Upper lobe of right lung (tissue), 1 donor: ENCODE results near the gene EMP2. TPM values are rescaled to one million over a fixed set of nuclear protein-coding genes. Genes with fewer than 3 reads are reported as not detected.
"Not testable (repeated sequence)": the region's sequence is repeated elsewhere in the genome, so short reads cannot be mapped to it uniquely, and the experiment has no call there.

Source experiments
- ATAC-seq: fragments of 200-7000 bp; cut with Tn5 transposase; one replicate; pipeline ENCODE4 v1.9.1; 2020; ENCODE audit warnings: mild to moderate bottlenecking, moderate library complexity
- DNase-seq: peaks from one replicate; pipeline ENCODE4 v3.0.0-alpha.2; 2020
- H3K27ac ChIP-seq: fragments of 200-600 bp; one replicate; pipeline ENCODE4 v1.8.0; 2022
- H3K27me3 ChIP-seq: fragments of 200-600 bp; one replicate; pipeline ENCODE4 v1.8.0; 2022; ENCODE audit warnings: mild to moderate bottlenecking
- H3K36me3 ChIP-seq: fragments of 200-600 bp; one replicate; pipeline ENCODE4 v1.8.0; 2022
- H3K4me1 ChIP-seq: fragments of 200-600 bp; one replicate; pipeline ENCODE4 v1.8.0; 2022
- H3K4me3 ChIP-seq: fragments of 200-600 bp; one replicate; pipeline ENCODE4 v1.8.0; 2022; ENCODE audit warnings: mild to moderate bottlenecking
- H3K9me3 ChIP-seq: fragments of 200-600 bp; one replicate; pipeline ENCODE4 v1.8.0; 2022
- intact Hi-C: fragments of 100-400 bp; cut with DNase I; formaldehyde crosslinking; loops from one replicate; pipeline ENCODE4 v1.11.0; 2022
- total RNA-seq: library from RNA; stranded (reverse); fragmentation: NEBNext Ultra II Directional; extraction: Animal tissue kit (Norgen Biotek cat#: 25700); gene quantifications from one replicate; pipeline ENCODE4 v1.2.1, GENCODE V29; 2021
- TF ChIP-seq, protein P1 (sequence below): fragments of 200-600 bp; IDR thresholded peaks from one replicate; pipeline ENCODE4 v1.8.0; 2022; ENCODE audit warnings: antibody characterized with exemption
- donor health status: DM: no; HTN: yes; CAD: no; lungs with severe emphysema.

The EMP2 gene
- total RNA-seq, 1 donor from 2014 or later, result 726 TPM

DNA sequence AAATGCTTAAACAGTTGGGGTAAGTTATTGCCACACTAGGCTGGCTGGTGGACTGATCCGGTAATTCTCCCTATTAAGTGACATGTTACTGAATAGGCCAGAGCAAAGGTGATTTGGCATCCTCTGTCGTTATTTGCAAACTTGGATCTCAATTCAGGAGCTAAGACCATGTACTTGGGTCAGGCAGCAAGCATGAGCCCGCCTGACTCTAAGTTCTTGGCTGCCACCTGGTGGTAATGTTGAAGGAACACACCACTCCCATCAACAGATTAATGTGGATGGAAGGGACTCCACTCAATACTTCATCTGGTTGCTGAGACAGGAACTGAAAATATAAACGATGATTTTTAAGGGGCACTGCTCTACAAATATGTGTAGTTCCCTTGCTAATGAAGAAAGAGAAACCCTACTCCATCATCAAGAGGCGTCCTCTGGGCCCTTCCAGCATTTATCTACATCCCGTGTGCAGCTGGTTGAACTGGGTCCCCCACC, 70.8 kb downstream of the EMP2 start:
- TF ChIP-seq, protein P1, sequence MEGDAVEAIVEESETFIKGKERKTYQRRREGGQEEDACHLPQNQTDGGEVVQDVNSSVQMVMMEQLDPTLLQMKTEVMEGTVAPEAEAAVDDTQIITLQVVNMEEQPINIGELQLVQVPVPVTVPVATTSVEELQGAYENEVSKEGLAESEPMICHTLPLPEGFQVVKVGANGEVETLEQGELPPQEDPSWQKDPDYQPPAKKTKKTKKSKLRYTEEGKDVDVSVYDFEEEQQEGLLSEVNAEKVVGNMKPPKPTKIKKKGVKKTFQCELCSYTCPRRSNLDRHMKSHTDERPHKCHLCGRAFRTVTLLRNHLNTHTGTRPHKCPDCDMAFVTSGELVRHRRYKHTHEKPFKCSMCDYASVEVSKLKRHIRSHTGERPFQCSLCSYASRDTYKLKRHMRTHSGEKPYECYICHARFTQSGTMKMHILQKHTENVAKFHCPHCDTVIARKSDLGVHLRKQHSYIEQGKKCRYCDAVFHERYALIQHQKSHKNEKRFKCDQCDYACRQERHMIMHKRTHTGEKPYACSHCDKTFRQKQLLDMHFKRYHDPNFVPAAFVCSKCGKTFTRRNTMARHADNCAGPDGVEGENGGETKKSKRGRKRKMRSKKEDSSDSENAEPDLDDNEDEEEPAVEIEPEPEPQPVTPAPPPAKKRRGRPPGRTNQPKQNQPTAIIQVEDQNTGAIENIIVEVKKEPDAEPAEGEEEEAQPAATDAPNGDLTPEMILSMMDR, result peak; percentile 80
- Histone ChIP-seq H3K4me3 (no peak overlapping the region), H3K9me3 (no peaks in the 10 kb centered on the region), H3K4me1 (no peaks in the 10 kb centered on the region), H3K27ac (no peak overlapping the region), H3K36me3 (no peaks in the 10 kb centered on the region), H3K27me3 (no peaks in the 10 kb centered on the region)
- DNase-seq (no peak), ATAC-seq (peak; percentile 93)
- intact Hi-C loops, result loop anchor here (5.0 kb wide), 1 partner anchor 202 kb away; no protein-coding TSS in a partner anchor

DNA sequence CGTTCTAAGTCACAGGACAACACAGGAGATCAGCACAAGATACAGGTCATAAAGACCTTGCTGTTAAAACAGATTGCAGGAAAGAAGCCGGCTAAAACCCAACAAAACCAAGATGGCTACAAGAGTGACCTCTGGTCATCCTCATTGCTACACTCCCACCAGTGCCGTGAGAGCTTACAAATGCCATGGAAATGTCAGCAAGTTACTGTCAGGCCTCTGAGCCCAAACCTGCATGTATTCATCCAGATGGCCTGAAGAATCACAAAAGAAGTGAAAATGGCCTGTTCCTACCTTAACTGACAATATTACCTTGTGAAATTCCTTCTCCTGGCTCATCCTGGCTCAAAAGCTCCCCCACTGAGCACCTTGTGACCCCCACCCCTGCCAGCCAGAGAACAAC, 75.1 kb downstream of the EMP2 start:
- H3K36me3 ChIP-seq, H3K27ac ChIP-seq, DNase-seq, ATAC-seq, intact Hi-C loops, H3K4me3 ChIP-seq, H3K27me3 ChIP-seq, H3K4me1 ChIP-seq, H3K9me3 ChIP-seq: not testable (repeated sequence)

DNA sequence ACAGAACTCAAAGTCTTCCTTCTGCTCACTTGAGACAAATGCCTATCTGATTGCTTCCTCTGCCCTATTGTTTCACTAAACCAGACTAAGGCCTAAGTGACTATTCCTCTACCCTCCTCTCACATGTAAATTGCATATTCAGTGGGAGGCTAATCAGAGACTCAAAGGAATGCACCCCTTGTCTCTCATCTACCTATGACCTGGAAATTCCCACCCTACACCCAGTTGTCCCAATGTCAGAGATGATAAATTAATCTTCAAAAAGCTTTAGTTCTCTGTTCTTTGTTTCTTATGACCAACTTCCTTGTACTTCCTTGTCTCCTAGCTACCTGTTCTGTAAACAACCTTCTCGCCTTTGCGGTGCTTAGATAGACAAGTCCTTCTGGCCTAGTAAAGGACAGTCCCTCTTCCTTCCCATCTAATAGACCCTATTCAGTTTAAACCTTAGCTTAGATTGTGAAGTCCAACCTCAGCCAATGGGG, 76.0 kb downstream of the EMP2 start:
- Histone ChIP-seq H3K36me3 (no peaks in the 10 kb centered on the region), H3K4me1 (no peaks in the 10 kb centered on the region), H3K27ac (peak overlapping the region; percentile 19), H3K4me3 (no peak overlapping the region), H3K9me3 (no peaks in the 10 kb centered on the region), H3K27me3 (no peaks in the 10 kb centered on the region)
- TF ChIP-seq, protein P1, result no peak
- ATAC-seq (peak; percentile 29), DNase-seq (no peak)
- intact Hi-C loops, result no loop called here

DNA sequence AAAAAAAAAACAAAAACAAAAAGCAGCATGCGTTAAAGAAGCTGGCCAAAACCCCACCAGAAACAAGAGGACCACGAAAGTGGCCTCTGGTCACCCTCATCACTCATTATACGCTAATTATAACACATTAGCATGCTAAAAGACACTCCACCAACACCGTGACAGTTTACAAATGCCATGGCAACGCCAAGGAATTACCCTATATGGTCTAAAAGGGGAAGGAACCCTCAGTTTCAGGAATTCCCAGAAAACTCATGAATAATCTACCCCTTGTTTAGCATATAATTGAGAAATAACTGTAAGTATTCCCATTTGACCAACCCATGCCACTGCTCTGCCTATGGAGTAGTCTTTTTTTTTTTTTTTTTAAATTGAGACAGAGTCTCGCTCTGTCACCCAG, 77.6 kb downstream of the EMP2 start:
- intact Hi-C loops, result no loop called here
- ATAC-seq, result no peak

DNA sequence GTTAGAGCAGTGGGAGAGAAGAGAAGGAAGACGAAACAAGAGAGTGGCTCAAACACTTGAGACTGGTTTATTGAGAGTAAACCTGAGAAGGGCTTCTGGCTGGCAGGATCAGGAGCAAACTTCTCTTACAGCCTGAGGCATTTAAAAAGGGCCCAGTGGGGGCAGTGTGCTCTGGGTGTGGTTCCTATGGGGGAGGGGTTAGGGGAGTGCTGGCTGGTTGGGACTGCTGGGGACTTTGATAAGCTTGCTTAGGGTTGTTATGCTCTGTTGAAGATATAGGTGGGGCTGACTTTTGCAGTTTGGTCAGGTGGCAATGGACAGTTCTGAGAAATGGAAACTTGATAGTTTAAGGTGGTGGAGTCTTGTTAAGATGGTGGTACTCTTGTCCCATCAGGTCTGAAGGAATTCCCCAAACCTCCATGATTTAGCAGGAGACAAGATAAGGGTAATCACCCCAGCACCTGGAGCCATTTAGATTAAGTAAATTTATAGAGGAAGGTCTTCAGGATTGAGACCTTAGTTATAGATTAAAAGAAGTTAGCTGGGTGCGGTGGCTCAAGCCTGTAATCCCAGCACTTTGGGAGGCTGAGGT, 79.3 kb downstream of the EMP2 start:
- no peaks in the 10 kb centered on the region for H3K27me3 ChIP-seq
- H3K36me3 ChIP-seq, result no peaks in the 10 kb centered on the region
- TF ChIP-seq, protein P1, result no peak
- no peaks in the 10 kb centered on the region for H3K9me3 ChIP-seq
- no peak overlapping the region for H3K27ac ChIP-seq
- H3K4me3 ChIP-seq, result no peak overlapping the region
- ATAC-seq, result peak; percentile 60
- intact Hi-C loops, result no loop called here
- no peaks in the 10 kb centered on the region for H3K4me1 ChIP-seq
- no peak for DNase-seq

More for the DNA sequence above, 77.6 kb downstream of the EMP2 start:
- Histone ChIP-seq H3K9me3 (no peaks in the 10 kb centered on the region), H3K4me1 (no peaks in the 10 kb centered on the region), H3K27me3 (no peaks in the 10 kb centered on the region), H3K36me3 (no peaks in the 10 kb centered on the region), H3K27ac (no peak overlapping the region), H3K4me3 (no peak overlapping the region)
- no peak for DNase-seq
- TF ChIP-seq, protein P1, result no peak

DNA sequence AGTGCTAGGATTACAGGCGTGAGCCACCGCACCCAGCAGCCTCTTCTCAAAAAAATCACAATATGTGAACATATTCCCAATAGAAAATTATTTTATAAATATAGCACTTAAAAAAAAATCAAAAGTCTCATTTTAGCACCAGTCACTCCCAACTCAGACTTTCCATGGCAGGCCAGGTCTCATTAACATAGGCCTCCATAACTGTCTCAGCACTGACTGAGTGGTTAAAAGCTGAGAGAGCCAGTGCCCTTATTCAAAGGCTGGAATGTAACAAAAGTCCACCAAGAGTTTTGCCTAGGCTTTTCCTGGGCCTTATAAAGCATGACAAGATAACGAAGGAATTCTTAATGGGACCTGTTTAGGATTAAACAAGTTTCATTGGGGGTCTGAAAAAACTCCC, 79.8 kb downstream of the EMP2 start:
- Histone ChIP-seq H3K36me3 (no peaks in the 10 kb centered on the region), H3K27me3 (no peaks in the 10 kb centered on the region), H3K27ac (no peak overlapping the region), H3K4me1 (no peaks in the 10 kb centered on the region), H3K9me3 (no peaks in the 10 kb centered on the region), H3K4me3 (no peak overlapping the region)
- TF ChIP-seq, protein P1, result no peak
- no peak for DNase-seq
- intact Hi-C loops, result no loop called here
- no peak for ATAC-seq
